Activated naive CD4-positive, alpha-beta T cell treated with Interleukin-2 at 50 U/mL for 16 hours (primary cell): Measurements from ENCODE around the gene RSPO3.
"Not testable (repeated sequence)": the region's sequence is repeated elsewhere in the genome, so short reads cannot be mapped to it uniquely, and the experiment has no call there.

Experiments
- DNase-seq: peaks from one replicate; pipeline ENCODE4 v3.0.0-alpha.2; 2020

RSPO3 gene

GRCh38 chr6:127207591-127208120 lies 89.2 kb downstream of the RSPO3 start:
- no peak for DNase-seq

DNA sequence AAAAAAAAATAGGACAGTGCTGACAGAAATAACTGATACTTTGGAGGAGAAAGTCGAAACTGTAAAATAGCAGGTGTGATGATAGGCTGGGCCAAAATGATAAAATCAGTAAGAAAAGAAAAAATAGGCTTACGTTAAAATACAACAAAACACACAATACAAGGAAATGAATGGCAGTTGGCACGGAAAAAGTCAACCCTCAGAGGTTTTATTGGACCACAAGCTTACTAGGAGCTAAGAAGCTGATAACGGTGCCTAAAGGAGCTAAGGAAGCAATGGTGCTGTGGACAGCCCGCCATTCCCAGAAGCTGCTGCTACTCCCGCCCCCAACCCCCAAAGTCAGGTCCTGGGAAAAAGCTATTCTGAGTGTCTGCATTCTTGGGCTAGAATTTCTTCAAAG lies 92.3 kb downstream of the RSPO3 start:
- DNase-seq, result no peak

DNA sequence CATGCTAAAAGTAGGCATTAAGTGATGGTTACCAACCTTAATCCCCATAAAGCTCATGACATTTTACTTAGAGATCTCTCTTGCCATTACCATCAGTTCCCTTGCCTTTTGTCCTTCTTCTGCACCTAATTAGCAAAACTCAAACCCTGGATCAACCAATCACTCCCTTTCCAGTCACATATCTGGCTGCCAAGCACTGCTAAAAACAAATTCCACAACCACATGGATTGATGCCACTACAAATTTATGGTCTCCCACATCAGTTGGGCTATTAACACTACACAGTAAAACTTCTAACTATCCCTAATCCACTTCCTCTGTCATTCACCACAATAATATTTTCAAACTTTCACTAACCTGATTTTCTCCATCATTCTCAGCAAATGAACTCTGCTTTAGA lies 93.9 kb downstream of the RSPO3 start:
- DNase-seq, result no peak

GRCh38 chr6:127214032-127214431 lies 95.6 kb downstream of the RSPO3 start:
- DNase-seq, result not testable (repeated sequence)

DNA sequence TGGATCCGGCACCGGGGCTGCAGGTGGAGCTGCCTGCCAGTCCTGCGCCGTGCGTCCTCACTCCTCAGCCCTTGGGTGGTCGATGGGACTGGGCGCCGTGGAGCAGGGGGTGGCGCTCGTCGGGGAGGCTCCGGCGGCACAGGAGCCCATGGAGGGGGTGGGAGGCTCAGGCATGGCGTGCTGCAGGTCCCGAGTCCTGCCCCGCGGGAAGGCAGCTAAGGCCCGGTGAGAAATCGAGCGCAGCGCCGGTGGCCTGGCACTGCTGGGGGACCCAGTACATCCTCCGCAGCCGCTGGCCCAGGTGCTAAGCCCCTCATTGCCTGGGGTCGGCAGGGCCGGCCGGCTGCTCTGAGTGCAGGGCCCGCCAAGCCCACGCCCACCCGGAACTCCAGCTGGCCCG lies 96.1 kb downstream of the RSPO3 start:
- not testable (repeated sequence) for DNase-seq

- DNase-seq, result no peak
Measured at GRCh38 chr6:127215931-127216330, 97.5 kb downstream of the RSPO3 start.

DNA sequence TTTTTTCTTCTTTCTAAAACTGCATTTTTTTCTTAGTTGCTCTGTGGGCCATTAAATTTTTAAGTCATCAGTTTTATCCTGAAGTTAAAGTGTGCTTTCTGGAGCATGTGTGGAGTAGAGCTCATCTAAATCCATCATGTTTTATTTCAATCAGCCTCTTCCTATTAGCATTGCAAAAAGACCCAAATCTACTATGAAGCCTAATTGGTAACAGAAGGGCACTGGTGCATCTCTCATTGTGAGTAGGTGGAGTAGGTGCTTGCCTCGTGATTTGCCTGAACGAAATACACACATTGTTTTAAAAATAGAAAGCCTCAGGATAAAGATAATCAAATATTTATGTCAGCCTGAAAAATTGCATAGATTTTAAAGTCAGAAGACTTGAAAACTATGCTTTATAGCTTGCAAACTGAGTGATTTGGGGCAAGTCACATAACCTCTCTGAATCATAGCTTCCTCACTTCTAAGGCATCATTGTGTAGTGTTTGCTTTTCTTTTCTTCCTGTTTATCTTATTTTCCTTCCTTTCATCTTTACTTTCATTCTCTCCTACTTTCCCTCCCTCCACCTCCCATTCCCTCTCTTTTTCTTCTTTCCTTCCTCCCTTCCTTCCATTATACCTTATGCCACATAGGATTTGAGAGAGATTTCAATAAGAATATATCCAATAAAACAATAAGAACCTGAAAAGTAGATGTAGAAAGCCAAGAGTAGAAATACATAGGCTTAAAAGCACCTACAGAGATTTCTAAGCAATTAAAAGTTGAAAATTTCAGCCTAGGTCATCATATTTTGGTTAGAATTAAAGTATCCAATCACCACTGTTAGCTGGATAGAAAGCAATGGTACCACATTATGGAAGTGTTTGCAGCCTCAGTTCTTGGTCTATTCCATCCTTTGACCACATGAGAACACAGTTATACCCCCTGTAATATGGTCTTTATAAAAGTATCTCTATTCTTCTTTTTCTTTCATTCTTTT lies 98.6 kb downstream of the RSPO3 start:
- no peak for DNase-seq

DNA sequence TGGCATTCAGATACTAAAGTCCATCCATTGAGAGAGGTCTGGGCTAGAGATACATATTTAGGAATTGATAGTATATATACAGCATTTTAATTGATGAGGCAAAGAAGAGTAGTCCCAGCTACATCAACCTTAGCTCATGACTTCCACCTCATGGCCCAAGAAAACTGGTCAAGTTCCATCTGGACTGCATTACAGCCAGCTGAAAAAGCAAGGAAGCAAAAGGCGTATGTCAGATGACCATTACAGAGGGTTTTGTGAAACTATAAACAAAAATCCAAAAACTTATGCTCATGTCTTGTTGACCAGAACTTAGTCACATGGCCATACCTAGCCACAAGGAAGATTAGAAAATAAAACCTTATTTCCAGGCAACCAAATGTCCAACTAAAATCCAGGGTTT lies 101.4 kb downstream of the RSPO3 start:
- no peak for DNase-seq

GRCh38 chr6:127221201-127221600 lies 102.7 kb downstream of the RSPO3 start:
- no peak for DNase-seq

DNA sequence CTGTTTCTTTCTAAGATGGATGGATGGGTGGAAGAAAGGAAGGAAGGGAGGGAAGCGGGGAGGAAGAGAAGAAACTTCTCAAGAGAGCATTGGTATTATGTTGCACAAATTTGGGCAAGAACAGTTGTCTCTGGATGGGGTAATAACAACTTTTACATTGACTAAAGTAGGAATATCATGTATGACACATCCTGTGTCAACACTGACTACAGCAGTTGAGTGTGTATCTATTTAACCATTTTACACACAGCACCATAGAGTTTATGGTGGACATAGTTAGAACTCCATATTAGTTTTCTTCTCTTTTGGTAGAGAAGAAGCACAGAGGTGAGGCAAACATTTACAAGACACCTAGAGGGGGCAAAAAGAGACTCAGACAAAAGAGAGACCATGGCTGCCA lies 103.9 kb downstream of the RSPO3 start:
- DNase-seq, result no peak

DNA sequence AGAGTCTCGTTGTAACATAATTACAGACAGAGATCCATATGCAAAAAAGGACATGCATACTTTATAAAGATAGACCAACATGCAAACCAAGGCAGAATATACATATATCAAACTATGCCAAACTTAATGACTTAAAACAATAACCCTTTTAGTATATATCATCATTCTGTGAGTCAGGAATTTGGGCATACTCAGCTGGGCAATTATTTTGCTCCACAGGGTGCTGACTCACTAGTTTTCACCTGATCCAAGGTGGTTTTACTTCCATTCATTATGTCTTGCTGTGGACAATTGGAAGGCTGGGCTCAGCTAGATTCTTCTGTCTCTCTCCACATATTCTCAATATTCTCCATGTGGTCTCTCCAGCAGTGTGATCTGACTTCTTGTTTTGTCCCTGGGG lies 107.0 kb downstream of the RSPO3 start:
- no peak for DNase-seq

DNA sequence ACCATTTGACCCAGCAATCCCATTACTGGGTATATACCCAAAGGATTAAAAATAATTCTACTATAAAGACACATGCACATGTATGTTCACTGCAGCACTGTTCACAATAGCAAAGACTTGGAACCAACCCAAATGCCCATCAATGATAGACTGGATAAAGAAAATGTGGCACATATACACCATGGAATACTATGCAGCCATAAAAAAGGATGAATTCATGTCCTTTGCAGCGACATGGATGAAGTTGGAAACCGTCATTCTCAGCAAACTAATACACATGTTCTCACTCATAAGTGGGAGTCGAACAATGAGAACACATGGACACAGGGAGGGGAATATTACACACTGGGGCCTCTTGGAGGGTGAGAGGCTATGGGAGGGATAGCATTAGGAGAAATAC lies 115.3 kb downstream of the RSPO3 start:
- DNase-seq, result not testable (repeated sequence)

- DNase-seq, result no peak
Measured at GRCh38 chr6:127243501-127243900, 125.0 kb downstream of the RSPO3 start.
